ENCODE data around the gene MAGI1.

The MAGI1 gene

GRCh38 chr3:66039590-66039887 is 821 bp upstream of the MAGI1 start:
- H3K27ac ChIP-seq (ENCODE audit: low read depth, low read length): no peak overlapping the region
- H2AFZ ChIP-seq (ENCODE audit: low read depth, low read length, severe bottlenecking): no peak overlapping the region
- no peaks in the 10 kb centered on the region for H3F3A ChIP-seq (ENCODE audit: insufficient read depth)
- TF ChIP-seq, protein P1, sequence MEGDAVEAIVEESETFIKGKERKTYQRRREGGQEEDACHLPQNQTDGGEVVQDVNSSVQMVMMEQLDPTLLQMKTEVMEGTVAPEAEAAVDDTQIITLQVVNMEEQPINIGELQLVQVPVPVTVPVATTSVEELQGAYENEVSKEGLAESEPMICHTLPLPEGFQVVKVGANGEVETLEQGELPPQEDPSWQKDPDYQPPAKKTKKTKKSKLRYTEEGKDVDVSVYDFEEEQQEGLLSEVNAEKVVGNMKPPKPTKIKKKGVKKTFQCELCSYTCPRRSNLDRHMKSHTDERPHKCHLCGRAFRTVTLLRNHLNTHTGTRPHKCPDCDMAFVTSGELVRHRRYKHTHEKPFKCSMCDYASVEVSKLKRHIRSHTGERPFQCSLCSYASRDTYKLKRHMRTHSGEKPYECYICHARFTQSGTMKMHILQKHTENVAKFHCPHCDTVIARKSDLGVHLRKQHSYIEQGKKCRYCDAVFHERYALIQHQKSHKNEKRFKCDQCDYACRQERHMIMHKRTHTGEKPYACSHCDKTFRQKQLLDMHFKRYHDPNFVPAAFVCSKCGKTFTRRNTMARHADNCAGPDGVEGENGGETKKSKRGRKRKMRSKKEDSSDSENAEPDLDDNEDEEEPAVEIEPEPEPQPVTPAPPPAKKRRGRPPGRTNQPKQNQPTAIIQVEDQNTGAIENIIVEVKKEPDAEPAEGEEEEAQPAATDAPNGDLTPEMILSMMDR (IDR thresholded peaks at IDR 0.05; ENCODE audit: insufficient read depth, low read length, poor library complexity, severe bottlenecking): no peak
- no peak for TF ChIP-seq EZH2phosphoT487 (conservative IDR thresholded peaks at IDR 0.05; ENCODE audit: low read length)
- no peaks in the 10 kb centered on the region for H3K9me3 ChIP-seq (ENCODE audit: insufficient read depth, low read length)
- no peaks in the 10 kb centered on the region for H3K36me3 ChIP-seq (ENCODE audit: low read length)
- no peaks in the 10 kb centered on the region for H3K79me2 ChIP-seq (ENCODE audit: insufficient read depth, low read length)
- no peak overlapping the region for H3K9ac ChIP-seq (ENCODE audit: low read length)
- H3K27me3 ChIP-seq (ENCODE audit: low read length): no peaks in the 10 kb centered on the region
- H4K20me1 ChIP-seq (ENCODE audit: low read depth, low read length): no peaks in the 10 kb centered on the region
- no peak overlapping the region for H3K4me3 ChIP-seq (ENCODE audit: insufficient read depth, low read length, poor library complexity, severe bottlenecking)
- no peaks in the 10 kb centered on the region for H3K9me2 ChIP-seq (replicated peaks; ENCODE audit: insufficient read depth, low read length)
- no peak overlapping the region for H3K4me2 ChIP-seq (ENCODE audit: low read depth, low read length, poor library complexity, severe bottlenecking)

DNA sequence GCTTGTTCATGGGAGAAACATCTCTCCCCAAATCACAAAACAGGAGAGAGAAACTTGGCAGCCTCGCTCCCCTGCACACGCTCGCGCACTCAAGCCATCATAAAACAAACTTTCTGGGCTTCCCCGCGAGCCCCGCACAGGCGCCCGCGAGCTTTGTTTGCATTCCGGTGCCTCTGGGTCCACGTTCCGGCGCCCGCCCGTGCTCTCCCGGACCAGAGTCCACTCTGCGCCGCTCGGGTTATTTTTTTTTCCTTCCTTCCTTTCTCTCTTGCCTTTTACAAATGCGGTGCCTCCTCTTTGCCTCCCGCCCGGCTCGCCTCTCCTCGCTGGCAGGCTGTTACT is 363 bp downstream of the MAGI1 start:
- H3K27me3 ChIP-seq (ENCODE audit: low read length): no peaks in the 10 kb centered on the region
- no peaks in the 10 kb centered on the region for H3F3A ChIP-seq (ENCODE audit: insufficient read depth)
- no peak overlapping the region for H3K27ac ChIP-seq (ENCODE audit: low read depth, low read length)
- H3K36me3 ChIP-seq (ENCODE audit: low read length): no peaks in the 10 kb centered on the region
- no peaks in the 10 kb centered on the region for H4K20me1 ChIP-seq (ENCODE audit: low read depth, low read length)
- no peak overlapping the region for H3K9ac ChIP-seq (ENCODE audit: low read length)
- H3K79me2 ChIP-seq (ENCODE audit: insufficient read depth, low read length): no peaks in the 10 kb centered on the region
- H2AFZ ChIP-seq (ENCODE audit: low read depth, low read length, severe bottlenecking): peak overlapping the region; percentile 31
- no peak for TF ChIP-seq EZH2phosphoT487 (conservative IDR thresholded peaks at IDR 0.05; ENCODE audit: low read length)
- TF ChIP-seq, protein P1 (IDR thresholded peaks at IDR 0.05; ENCODE audit: insufficient read depth, low read length, poor library complexity, severe bottlenecking): no peak
- no peaks in the 10 kb centered on the region for H3K9me2 ChIP-seq (replicated peaks; ENCODE audit: insufficient read depth, low read length)
- H3K4me2 ChIP-seq (ENCODE audit: low read depth, low read length, poor library complexity, severe bottlenecking): peak overlapping the region; percentile 36
- H3K9me3 ChIP-seq (ENCODE audit: insufficient read depth, low read length): no peaks in the 10 kb centered on the region
- peak overlapping the region; percentile 36 for H3K4me3 ChIP-seq (ENCODE audit: insufficient read depth, low read length, poor library complexity, severe bottlenecking)

GRCh38 chr3:66037986-66038369 is 740 bp downstream of the MAGI1 start:
- H3F3A ChIP-seq (ENCODE audit: insufficient read depth): no peaks in the 10 kb centered on the region
- no peak for TF ChIP-seq EZH2phosphoT487 (conservative IDR thresholded peaks at IDR 0.05; ENCODE audit: low read length)
- TF ChIP-seq, protein P1 (IDR thresholded peaks at IDR 0.05; ENCODE audit: insufficient read depth, low read length, poor library complexity, severe bottlenecking): no peak
- no peak overlapping the region for H3K9ac ChIP-seq (ENCODE audit: low read length)
- H3K27me3 ChIP-seq (ENCODE audit: low read length): no peaks in the 10 kb centered on the region
- H2AFZ ChIP-seq (ENCODE audit: low read depth, low read length, severe bottlenecking): peak overlapping the region; percentile 31
- H3K4me3 ChIP-seq (ENCODE audit: insufficient read depth, low read length, poor library complexity, severe bottlenecking): no peak overlapping the region
- H3K4me2 ChIP-seq (ENCODE audit: low read depth, low read length, poor library complexity, severe bottlenecking): peak overlapping the region; percentile 36
- no peaks in the 10 kb centered on the region for H3K36me3 ChIP-seq (ENCODE audit: low read length)
- no peaks in the 10 kb centered on the region for H3K9me3 ChIP-seq (ENCODE audit: insufficient read depth, low read length)
- H3K79me2 ChIP-seq (ENCODE audit: insufficient read depth, low read length): no peaks in the 10 kb centered on the region
- no peak overlapping the region for H3K27ac ChIP-seq (ENCODE audit: low read depth, low read length)
- H3K9me2 ChIP-seq (replicated peaks; ENCODE audit: insufficient read depth, low read length): no peaks in the 10 kb centered on the region
- no peaks in the 10 kb centered on the region for H4K20me1 ChIP-seq (ENCODE audit: low read depth, low read length)
